Transverse colon (tissue), 4 donors: ENCODE measurements around the gene FNBP1. TPM values are rescaled to one million over a fixed set of nuclear protein-coding genes. Genes with fewer than 3 reads are reported as not detected.

Source experiments
- DNase-seq: peaks from one replicate; pipeline ENCODE4 v3.0.0-alpha.2; 2019
- H3K27ac ChIP-seq, 4 donors: fragments of 200-600 bp; sonication (generic); 2 replicates each; pipeline ENCODE4 v1.5.1; 2016 to 2018; ENCODE audit warnings: inconsistent platforms in 4 of 4
- H3K27me3 ChIP-seq: fragments of 200-600 bp; sonication (generic); 2 replicates; pipeline ENCODE4 v1.5.1; 2017; ENCODE audit warnings: inconsistent platforms
- H3K36me3 ChIP-seq, 4 donors: fragments of 200-600 bp; sonication (generic); 2 replicates each; pipeline ENCODE4 v1.5.1; 2017 to 2019; ENCODE audit warnings: inconsistent platforms in 4 of 4
- H3K4me1 ChIP-seq, 4 donors: fragments of 200-600 bp; sonication (generic); 2 replicates each; pipeline ENCODE4 v1.5.1; 2017 to 2020; ENCODE audit warnings: inconsistent platforms in 4 of 4
- H3K4me3 ChIP-seq, 4 donors: fragments of 200-600 bp; sonication (generic); 1 replicate in 1 of 4; 2 replicates in 3 of 4; pipeline versions ENCODE4 v1.5.1 to v1.6.1; 2017 to 2019; ENCODE audit warnings: inconsistent platforms in 4 of 4
- H3K9me3 ChIP-seq, 2 donors: fragments of 200-600 bp; sonication (generic); 2 replicates each; pipeline ENCODE4 v1.5.1; 2017 to 2019; ENCODE audit warnings: inconsistent platforms in 2 of 2
- CTCF ChIP-seq, 5 experiments: fragments of 200-600 bp in 3 of 5; fragments of 450-650 bp in 2 of 5; sonication (generic) in 3 of 5; IDR thresholded peaks; 1 replicate in 2 of 5; 2 replicates in 3 of 5; pipeline ENCODE4 v1.5.1; 2016 to 2017; ENCODE audit warnings: antibody characterized with exemption in 5 of 5, inconsistent platforms in 3 of 5, mild to moderate bottlenecking in 2 of 5, moderate library complexity in 1 of 5
- EP300 ChIP-seq: sonication (generic); formaldehyde crosslinking; IDR thresholded peaks from one replicate; pipeline ENCODE4 v1.6.1; 2017; ENCODE audit warnings: antibody characterized with exemption, low read depth
- POLR2A ChIP-seq: fragments of 450-650 bp; IDR thresholded peaks from one replicate; pipeline ENCODE4 v1.6.1; 2016; ENCODE audit warnings: antibody characterized with exemption, mild to moderate bottlenecking, moderate library complexity
- POLR2AphosphoS5 ChIP-seq, 3 donors: sonication (generic); formaldehyde crosslinking; IDR thresholded peaks; one replicate each; pipeline ENCODE4 v1.6.1; 2016; ENCODE audit warnings: antibody characterized with exemption in 3 of 3
- WGBS, 2 donors: methylation state at CpG; one replicate each; pipeline ENCODE4 v1.1.5; 2018; ENCODE audit warnings: low coverage in 1 of 2; 5-methylcytosine and 5-hydroxymethylcytosine counted together
- in situ Hi-C, 4 donors: fragments of 200-750 bp; cut with MboI; loops; one replicate each; pipeline versions ENCODE4 v1.15.0 to v1.15.1; 2017; ENCODE audit warnings: low sequenced_read_pairs in 3 of 4, low pct_ligation_motif_present in 1 of 4, low pct_unique_long_range_greater_than_20kb in 1 of 4
- intact Hi-C: fragments of 100-400 bp; cut with DNase I; formaldehyde crosslinking; loops from one replicate; pipeline ENCODE4 v1.15.1; 2023; ENCODE audit warnings: low total_unique reads
- total RNA-seq, 4 donors: library from RNA; depleted of rRNA; stranded (reverse); fragments of >200 nt; gene quantifications; one replicate each; pipeline ENCODE4 v1.1.0, GENCODE V29; 2016

Gene FNBP1
- total RNA-seq, 4 donors from 2014 or later = 38.5 to 114 (median 62.9) TPM

DNA sequence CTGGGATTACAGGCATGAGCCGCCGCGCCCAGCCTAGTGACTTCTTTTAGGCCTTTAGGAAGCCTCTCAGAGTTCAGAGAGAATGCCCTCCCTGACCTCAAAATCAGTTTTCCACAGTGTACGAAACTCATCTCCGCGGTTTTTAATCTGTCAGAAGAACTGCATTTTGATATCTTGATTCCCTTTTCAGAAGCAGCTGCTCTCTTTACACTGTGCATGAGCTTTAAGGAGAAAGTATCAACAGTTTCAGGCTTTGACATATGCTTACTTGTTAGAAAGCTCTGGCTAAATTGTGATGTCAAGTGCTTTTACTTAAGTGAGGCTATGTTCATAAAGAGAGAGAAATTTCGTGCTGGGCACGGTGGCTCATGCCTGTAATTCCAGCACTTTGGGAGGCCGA is 133.1 kb downstream of the FNBP1 start:
- no peaks in the 10 kb centered on the region for H3K4me1 ChIP-seq
- in situ Hi-C loops (no loop called here), intact Hi-C loops (no loop called here)
- TF ChIP-seq POLR2A (no peak), EP300 (no peak), POLR2AphosphoS5 (IDR thresholded peaks at IDR 0.05) (no peak), CTCF (IDR thresholded peaks at IDR 0.05) (no peak)
- no peak for DNase-seq
- no peak overlapping the region for H3K4me3 ChIP-seq
- WGBS, 2 donors = 95 to 98% methylated on average over 7 to 9 of the region's 9 CpGs
- H3K27ac ChIP-seq = no peak overlapping the region
- H3K27me3 ChIP-seq = no peaks in the 10 kb centered on the region
- H3K9me3 ChIP-seq = no peaks in the 10 kb centered on the region
- peaks cover 0 to 37% (median 14%) of the 10 kb centered on the region in 4 donors for H3K36me3 ChIP-seq

- no peak overlapping the region for H3K4me3 ChIP-seq
- H3K4me1 ChIP-seq = no peaks in the 10 kb centered on the region
- intact Hi-C loops = no loop called here
- no peaks in the 10 kb centered on the region for H3K27me3 ChIP-seq
- WGBS, 2 donors = 86 to 100% methylated on average over 2 to 4 of the region's 4 CpGs
- peaks cover 0 to 37% (median 14%) of the 10 kb centered on the region in 4 donors for H3K36me3 ChIP-seq
- in situ Hi-C loops = no loop called here
- no peak for DNase-seq
- TF ChIP-seq EP300 (no peak), CTCF (IDR thresholded peaks at IDR 0.05) (no peak), POLR2A (no peak), POLR2AphosphoS5 (IDR thresholded peaks at IDR 0.05) (no peak)
- H3K27ac ChIP-seq = no peak overlapping the region
- no peaks in the 10 kb centered on the region for H3K9me3 ChIP-seq
Measured at GRCh38 chr9:129908906-129909305, 134.1 kb downstream of the FNBP1 start.

GRCh38 chr9:129907201-129907600 is 135.8 kb downstream of the FNBP1 start:
- H3K4me1 ChIP-seq = no peaks in the 10 kb centered on the region
- H3K27me3 ChIP-seq = no peaks in the 10 kb centered on the region
- H3K4me3 ChIP-seq = no peak overlapping the region
- intact Hi-C loops = no loop called here
- peaks cover 0 to 40% (median 15%) of the 10 kb centered on the region in 4 donors for H3K36me3 ChIP-seq
- H3K27ac ChIP-seq = no peak overlapping the region
- in situ Hi-C loops = no loop called here
- DNase-seq = no peak
- 86 to 97% methylated on average over 3 to 4 of the region's 4 CpGs for WGBS, 2 donors
- no peaks in the 10 kb centered on the region for H3K9me3 ChIP-seq
- TF ChIP-seq POLR2AphosphoS5 (IDR thresholded peaks at IDR 0.05) (no peak), CTCF (IDR thresholded peaks at IDR 0.05) (no peak), EP300 (no peak), POLR2A (no peak)

DNA sequence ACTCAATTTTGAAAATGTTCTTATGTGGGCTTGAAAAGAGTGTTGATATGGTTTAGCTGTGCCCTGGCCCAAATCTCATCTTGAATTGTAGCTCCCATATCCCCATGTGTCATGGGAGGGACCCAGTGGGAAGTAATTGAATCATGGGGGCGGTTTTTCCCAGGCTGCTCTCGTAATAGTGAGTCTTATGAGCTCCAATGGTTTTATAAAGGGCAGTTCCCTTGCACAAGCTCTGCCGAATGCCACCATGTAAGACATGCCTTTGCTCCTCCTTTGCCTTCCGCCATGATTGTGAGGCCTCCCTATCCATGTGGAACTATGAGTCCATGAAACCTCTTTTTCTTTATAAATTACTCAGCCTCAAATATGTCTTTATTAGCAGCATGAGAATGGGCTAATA is 136.7 kb downstream of the FNBP1 start:
- H3K4me1 ChIP-seq = no peaks in the 10 kb centered on the region
- intact Hi-C loops (no loop called here), in situ Hi-C loops (no loop called here)
- WGBS, 2 donors = 95 to 99% methylated on average over 3 to 4 of the region's 4 CpGs
- no peak for TF ChIP-seq POLR2AphosphoS5 (IDR thresholded peaks at IDR 0.05)
- no peak for TF ChIP-seq EP300
- TF ChIP-seq CTCF (IDR thresholded peaks at IDR 0.05) = no peak
- TF ChIP-seq POLR2A = no peak
- no peaks in the 10 kb centered on the region for H3K9me3 ChIP-seq
- H3K4me3 ChIP-seq = no peak overlapping the region
- H3K36me3 ChIP-seq = peaks cover 0 to 49% (median 17%) of the 10 kb centered on the region in 4 donors
- no peak overlapping the region for H3K27ac ChIP-seq
- DNase-seq = no peak
- no peaks in the 10 kb centered on the region for H3K27me3 ChIP-seq
